ENCODE data around the gene BLOC1S1. TPM values are rescaled to one million over a fixed set of nuclear protein-coding genes. Genes with fewer than 3 reads are reported as not detected.

BLOC1S1 gene
- total RNA-seq, 2 donors from 2014 or later = 266 to 300 TPM

- intact Hi-C loops (cut with DNase I, micrococcal nuclease) = no loop called here
- no peak for ATAC-seq
- peak in 1 of 2 donors; percentile 15 for DNase-seq
Observed at GRCh38 chr12:55693323-55694187, 22.3 kb upstream of the BLOC1S1 start.

- ATAC-seq (no peak), DNase-seq (peak in 1 of 2 donors; percentile 18)
- intact Hi-C loops (cut with DNase I, micrococcal nuclease) = no loop called here
Observed at GRCh38 chr12:55694188-55694515, 21.7 kb upstream of the BLOC1S1 start.

GRCh38 chr12:55694651-55695050 lies 21.2 kb upstream of the BLOC1S1 start:
- DNase-seq (peak in 1 of 2 donors; percentile 9), ATAC-seq (no peak)
- intact Hi-C loops (cut with DNase I, micrococcal nuclease) = no loop called here

- intact Hi-C loops (cut with DNase I, micrococcal nuclease) = no loop called here
- ATAC-seq = no peak
- DNase-seq = peak in 1 of 2 donors; percentile 7
Observed at GRCh38 chr12:55695349-55695748, 20.5 kb upstream of the BLOC1S1 start.

- DNase-seq = peak in 1 of 2 donors; percentile 5
- ATAC-seq = no peak
Observed at GRCh38 chr12:55696141-55696540, 19.7 kb upstream of the BLOC1S1 start.

DNA sequence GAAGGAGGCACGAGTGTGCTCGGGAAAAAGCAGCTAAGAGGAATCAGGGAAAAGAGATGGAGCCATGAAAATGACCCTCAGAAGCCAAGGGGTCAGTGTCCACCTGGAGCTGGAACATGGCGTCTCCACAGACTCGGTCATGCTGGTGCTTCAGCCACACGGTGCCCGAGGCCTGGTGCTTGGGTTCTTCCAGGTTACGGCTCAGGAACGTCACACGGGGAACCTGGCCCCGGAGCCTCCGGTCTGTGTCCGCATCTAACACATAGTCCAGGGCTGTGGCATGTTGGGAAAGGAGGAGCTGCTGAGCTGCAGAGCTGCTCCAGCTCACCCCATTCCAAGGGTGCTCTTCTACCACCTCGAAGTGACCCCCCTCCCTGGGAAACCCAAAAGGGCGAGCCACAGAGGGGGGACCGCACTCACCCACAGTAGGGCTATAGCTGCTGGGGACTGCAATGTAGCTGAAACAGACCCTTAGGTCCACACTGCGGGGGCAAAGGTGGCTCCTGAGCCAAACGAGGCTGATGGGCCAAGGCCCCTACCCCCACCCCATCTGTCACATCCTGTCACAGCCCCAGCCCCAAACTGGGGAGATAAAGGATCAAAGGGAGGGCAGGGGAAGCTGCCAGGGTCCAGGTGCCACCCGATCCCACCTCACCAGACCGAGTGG lies 18.9 kb upstream of the BLOC1S1 start:
- ATAC-seq = no peak
- DNase-seq = peak in 1 of 2 donors; percentile 17
- intact Hi-C loops (cut with DNase I, micrococcal nuclease) = no loop called here

More at GRCh38 chr12:55696141-55696540, 19.7 kb upstream of the BLOC1S1 start:
- intact Hi-C loops (cut with DNase I, micrococcal nuclease) = no loop called here

DNA sequence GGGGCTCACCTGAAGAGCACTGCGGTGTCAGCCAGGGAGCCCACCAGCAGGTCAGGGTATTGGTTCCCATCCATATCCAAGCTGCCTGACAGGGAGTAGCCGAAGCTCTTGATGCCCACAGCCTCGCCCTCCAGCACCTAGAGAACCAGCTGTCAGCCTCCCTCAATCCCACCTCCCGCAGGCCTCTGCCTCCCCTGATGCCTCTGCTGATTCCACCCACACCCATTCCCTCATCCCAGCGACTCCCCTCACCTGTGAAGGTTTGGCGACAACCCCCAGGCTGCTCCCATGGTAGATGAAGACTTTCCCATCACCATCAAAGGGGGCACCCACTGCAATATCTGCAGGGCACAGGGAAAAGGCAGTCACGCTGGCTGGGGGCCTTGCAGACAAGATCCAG lies 18.2 kb upstream of the BLOC1S1 start:
- DNase-seq (peak in 1 of 2 donors; percentile 13), ATAC-seq (no peak)
- intact Hi-C loops (cut with DNase I, micrococcal nuclease) = no loop called here

- DNase-seq = peak in 1 of 2 donors; percentile 20
- no peak for ATAC-seq
- intact Hi-C loops (cut with DNase I, micrococcal nuclease) = no loop called here
Observed at GRCh38 chr12:55698241-55698955, 17.4 kb upstream of the BLOC1S1 start.

GRCh38 chr12:55698965-55699364 lies 16.9 kb upstream of the BLOC1S1 start:
- ATAC-seq (no peak), DNase-seq (no peak)

GRCh38 chr12:55699471-55700055 lies 16.3 kb upstream of the BLOC1S1 start:
- intact Hi-C loops (cut with DNase I, micrococcal nuclease) = no loop called here
- ATAC-seq (no peak), DNase-seq (peak in 1 of 2 donors; percentile 8)

More at GRCh38 chr12:55698965-55699364, 16.9 kb upstream of the BLOC1S1 start:
- intact Hi-C loops (cut with DNase I, micrococcal nuclease) = no loop called here

DNA sequence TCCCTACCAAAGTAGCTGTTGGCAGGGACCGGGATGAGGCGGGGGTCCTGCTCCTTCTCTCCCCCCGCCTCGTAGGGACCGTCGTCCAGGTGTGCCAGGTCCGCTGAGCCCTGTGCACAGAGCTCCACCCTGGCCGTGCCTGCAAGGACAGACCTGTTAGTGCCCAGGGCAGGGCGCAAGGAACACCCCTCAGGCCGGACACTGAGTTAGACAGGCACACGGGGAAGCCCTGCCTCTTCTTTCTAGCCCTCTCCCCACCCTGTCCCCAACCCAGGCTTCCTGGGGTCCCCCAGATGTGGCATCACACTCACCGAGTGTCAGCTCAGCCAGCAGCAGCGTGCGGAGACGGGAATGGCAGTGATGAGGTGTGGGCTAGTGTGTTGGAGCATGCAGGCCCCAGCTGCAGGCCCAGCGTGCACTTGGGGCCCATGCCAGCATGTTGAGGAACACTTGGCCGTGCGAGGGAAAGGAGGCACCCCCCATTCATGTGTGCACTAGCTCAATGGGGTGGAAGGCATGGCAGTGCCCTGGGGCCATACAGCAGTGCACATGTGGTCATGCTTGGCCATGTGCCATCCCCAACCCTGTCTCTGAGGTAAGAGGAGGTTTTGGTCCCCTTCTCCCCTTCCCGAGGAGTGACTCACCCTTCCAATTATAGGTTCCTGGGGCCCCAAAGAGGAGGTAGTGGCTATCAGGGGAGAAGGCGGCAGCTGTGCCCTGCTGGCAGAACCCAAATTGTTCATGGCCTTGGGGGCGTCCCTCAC lies 15.4 kb upstream of the BLOC1S1 start:
- DNase-seq (no peak), ATAC-seq (no peak)
- intact Hi-C loops (cut with DNase I, micrococcal nuclease) = no loop called here

DNA sequence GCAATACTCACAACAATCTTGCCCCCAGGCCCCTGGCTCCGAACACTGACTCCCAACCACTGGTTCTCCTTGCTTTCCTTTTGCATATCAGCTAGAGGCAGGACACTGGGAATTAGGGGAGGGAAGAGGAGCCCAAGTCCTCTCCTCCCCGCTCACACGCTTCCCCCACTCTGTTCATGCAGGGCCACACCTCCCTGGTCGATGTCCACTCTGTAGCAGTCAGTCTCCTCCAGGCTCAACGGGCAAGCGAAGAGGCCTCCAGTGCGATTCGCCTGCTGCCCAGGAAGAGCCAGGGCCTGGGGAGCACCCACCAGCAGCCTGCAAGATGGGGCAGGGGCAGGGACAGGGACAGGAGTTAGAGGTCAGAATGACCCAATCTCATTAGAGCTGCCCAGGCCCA lies 13.0 kb upstream of the BLOC1S1 start:
- DNase-seq (no peak), ATAC-seq (no peak)
- intact Hi-C loops (cut with DNase I, micrococcal nuclease) = no loop called here

- intact Hi-C loops (cut with DNase I, micrococcal nuclease) = no loop called here
- ATAC-seq (no peak), DNase-seq (peak in 1 of 2 donors; percentile 68)
Observed at GRCh38 chr12:55703288-55703687, 12.6 kb upstream of the BLOC1S1 start.

GRCh38 chr12:55703901-55704761 lies 11.7 kb upstream of the BLOC1S1 start:
- DNase-seq (no peak), ATAC-seq (no peak)
- intact Hi-C loops (cut with DNase I, micrococcal nuclease) = no loop called here

GRCh38 chr12:55704824-55705718 lies 10.8 kb upstream of the BLOC1S1 start:
- ATAC-seq (no peak), DNase-seq (no peak)
- intact Hi-C loops (cut with DNase I, micrococcal nuclease) = no loop called here

DNA sequence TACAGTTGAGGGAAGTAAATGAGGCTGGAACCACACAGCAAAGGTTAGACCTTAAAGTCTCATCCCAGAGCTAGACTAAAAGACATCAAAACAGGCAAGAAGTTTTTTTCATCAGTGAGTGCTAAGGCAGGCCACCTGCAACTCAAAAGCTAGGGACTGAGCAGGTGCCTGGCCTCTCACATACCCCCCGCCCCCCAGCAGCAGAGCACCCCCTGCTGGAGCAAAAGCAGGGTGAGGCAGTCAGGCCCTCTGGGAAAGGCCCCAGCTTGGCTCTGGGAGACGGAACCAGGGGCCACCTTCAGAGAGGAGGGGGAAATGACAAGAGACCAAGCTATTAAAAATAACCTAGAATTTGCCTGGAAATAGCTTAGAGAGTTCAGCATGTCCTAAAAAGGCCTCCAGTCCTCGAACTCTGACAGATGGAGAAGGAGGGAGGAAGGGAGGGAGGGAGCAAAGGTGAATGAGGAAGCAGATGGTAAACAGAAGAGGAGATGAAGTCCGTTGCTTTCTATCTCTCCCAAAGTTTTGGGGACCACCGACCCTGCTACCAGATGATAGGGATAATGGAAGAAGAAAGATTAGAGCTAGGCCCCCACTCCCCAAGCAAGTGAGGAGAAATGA lies 10.0 kb upstream of the BLOC1S1 start:
- intact Hi-C loops (cut with DNase I, micrococcal nuclease) = no loop called here
- no peak for DNase-seq
- ATAC-seq = peak; percentile 33

Data from left colon (tissue), 2 donors.